ENCODE results near the gene PODXL. TPM values are rescaled to one million over a fixed set of nuclear protein-coding genes. Genes with fewer than 3 reads are reported as not detected.

Gene PODXL
- total RNA-seq, 1 donor from 2014 or later = 18.8 TPM

DNA sequence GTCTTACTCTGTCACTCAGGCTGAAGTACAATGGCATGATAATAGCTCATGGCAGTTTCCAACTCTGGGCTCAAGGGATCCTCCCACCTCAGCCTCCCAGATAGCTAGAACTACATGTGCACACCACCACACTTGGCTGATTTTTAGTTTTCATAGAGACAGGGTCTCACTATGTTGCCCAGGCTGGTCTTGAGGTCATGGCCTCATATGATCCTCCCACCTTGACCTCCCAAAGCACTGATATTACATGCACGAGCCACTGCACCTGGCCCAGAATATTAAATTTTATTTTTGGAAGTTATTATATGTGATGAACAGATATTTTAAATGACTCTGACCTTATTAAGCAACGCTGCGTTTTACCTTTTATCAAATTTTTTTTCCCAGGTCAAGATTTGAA, 94.4 kb downstream of the PODXL start:
- no peaks in the 10 kb centered on the region for H3K4me1 ChIP-seq (ENCODE audit: control insufficient read depth in 3 of 3, insufficient read depth in 3 of 3, low read length in 3 of 3)
- H3K27me3 ChIP-seq (ENCODE audit: control insufficient read depth in 3 of 3, insufficient read depth in 3 of 3, low read length in 3 of 3) = no peaks in the 10 kb centered on the region
- peaks cover 13 to 24% (median 18%) of the 10 kb centered on the region in 3 donors for H3K36me3 ChIP-seq (ENCODE audit: control insufficient read depth in 3 of 3, insufficient read depth in 3 of 3, low read length in 3 of 3)
- no peaks in the 10 kb centered on the region for H3K9me3 ChIP-seq (ENCODE audit: control insufficient read depth in 3 of 3, low read length in 3 of 3)
- H3K9ac ChIP-seq (ENCODE audit: low read depth in 1 of 3, low read length in 3 of 3) = no peak overlapping the region
- H3K27ac ChIP-seq (ENCODE audit: low read depth, low read length) = no peak overlapping the region
- no peak overlapping the region for H3K4me3 ChIP-seq (ENCODE audit: low read length in 3 of 3)

DNA sequence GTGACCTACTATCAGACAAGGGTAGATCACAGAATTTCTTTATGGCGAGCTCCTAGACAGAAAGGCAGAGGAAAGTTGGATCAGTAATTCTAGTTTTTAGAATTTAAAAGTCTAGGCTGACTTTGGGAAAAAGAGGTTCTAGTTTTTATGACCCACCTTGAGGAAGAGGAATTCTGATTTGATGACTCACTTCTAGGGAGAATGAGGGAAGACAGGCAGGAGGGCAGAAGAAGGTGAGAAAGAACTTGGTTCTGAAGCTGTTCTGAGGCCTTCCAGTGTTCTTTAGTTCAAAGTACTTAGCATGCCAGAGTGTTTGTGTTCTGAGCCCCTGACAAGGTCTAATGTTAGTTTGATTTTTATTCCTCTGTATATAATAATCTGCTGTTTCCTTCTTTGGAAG, 97.2 kb downstream of the PODXL start:
- H3K36me3 ChIP-seq (ENCODE audit: control insufficient read depth in 3 of 3, insufficient read depth in 3 of 3, low read length in 3 of 3) = peaks cover 6 to 12% (median 7%) of the 10 kb centered on the region in 3 donors
- no peak overlapping the region for H3K9ac ChIP-seq (ENCODE audit: low read depth in 1 of 3, low read length in 3 of 3)
- no peak overlapping the region for H3K27ac ChIP-seq (ENCODE audit: low read depth, low read length)
- H3K27me3 ChIP-seq (ENCODE audit: control insufficient read depth in 3 of 3, insufficient read depth in 3 of 3, low read length in 3 of 3) = no peaks in the 10 kb centered on the region
- H3K4me1 ChIP-seq (ENCODE audit: control insufficient read depth in 3 of 3, insufficient read depth in 3 of 3, low read length in 3 of 3) = no peaks in the 10 kb centered on the region
- no peak overlapping the region for H3K4me3 ChIP-seq (ENCODE audit: low read length in 3 of 3)
- H3K9me3 ChIP-seq (ENCODE audit: control insufficient read depth in 3 of 3, low read length in 3 of 3) = no peaks in the 10 kb centered on the region

DNA sequence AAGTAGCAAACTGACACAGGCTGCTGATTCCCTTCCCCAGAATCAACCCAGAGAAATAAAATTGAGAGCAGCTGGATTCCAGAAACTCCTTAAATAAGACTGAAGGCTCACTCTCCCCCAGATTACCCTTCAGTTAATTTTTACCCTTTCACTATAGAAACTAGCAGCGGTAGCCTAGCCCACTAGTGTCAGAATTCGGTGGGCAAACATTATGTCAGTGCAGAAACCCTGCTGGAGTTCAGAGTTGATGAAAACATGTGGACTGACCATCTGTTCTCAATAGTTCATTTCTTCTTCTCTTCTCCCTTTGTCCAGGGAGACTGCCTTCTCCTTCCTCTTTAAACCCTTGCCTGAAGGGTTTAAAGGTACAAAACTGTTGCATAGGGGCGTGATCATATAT, 100.1 kb downstream of the PODXL start:
- Histone ChIP-seq H3K36me3 (ENCODE audit: control insufficient read depth in 3 of 3, insufficient read depth in 3 of 3, low read length in 3 of 3) (no peaks in the 10 kb centered on the region), H3K4me1 (ENCODE audit: control insufficient read depth in 3 of 3, insufficient read depth in 3 of 3, low read length in 3 of 3) (no peaks in the 10 kb centered on the region)

DNA sequence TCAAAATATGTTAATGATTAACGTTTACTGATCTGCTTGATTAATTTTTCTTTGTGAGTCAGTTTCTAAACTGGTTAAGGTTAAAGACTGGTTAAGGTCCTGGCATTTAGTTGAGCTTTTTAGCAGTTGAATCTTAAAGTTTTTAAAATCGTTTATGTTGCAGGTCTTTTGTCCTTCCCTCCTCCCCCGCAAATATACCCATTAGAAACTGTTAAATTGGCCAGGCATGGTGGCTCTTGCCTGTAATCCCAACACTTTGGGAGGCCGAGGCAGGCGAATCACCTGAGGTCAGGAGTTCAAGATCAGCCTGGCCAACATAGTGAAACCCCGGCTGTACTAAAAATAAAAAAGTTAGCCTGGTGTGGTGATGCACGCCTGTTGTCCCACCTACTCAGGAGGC, 100.9 kb downstream of the PODXL start:
- H3K4me3 ChIP-seq (ENCODE audit: low read length in 3 of 3) = no peak overlapping the region
- no peaks in the 10 kb centered on the region for H3K36me3 ChIP-seq (ENCODE audit: control insufficient read depth in 3 of 3, insufficient read depth in 3 of 3, low read length in 3 of 3)
- no peaks in the 10 kb centered on the region for H3K27me3 ChIP-seq (ENCODE audit: control insufficient read depth in 3 of 3, insufficient read depth in 3 of 3, low read length in 3 of 3)
- H3K9me3 ChIP-seq (ENCODE audit: control insufficient read depth in 3 of 3, low read length in 3 of 3) = no peaks in the 10 kb centered on the region
- no peak overlapping the region for H3K9ac ChIP-seq (ENCODE audit: low read depth in 1 of 3, low read length in 3 of 3)
- H3K27ac ChIP-seq (ENCODE audit: low read depth, low read length) = no peak overlapping the region
- no peaks in the 10 kb centered on the region for H3K4me1 ChIP-seq (ENCODE audit: control insufficient read depth in 3 of 3, insufficient read depth in 3 of 3, low read length in 3 of 3)

More for the DNA sequence above, 100.1 kb downstream of the PODXL start:
- Histone ChIP-seq H3K9me3 (ENCODE audit: control insufficient read depth in 3 of 3, low read length in 3 of 3) (no peaks in the 10 kb centered on the region), H3K27me3 (ENCODE audit: control insufficient read depth in 3 of 3, insufficient read depth in 3 of 3, low read length in 3 of 3) (no peaks in the 10 kb centered on the region), H3K9ac (ENCODE audit: low read depth in 1 of 3, low read length in 3 of 3) (no peak overlapping the region), H3K27ac (ENCODE audit: low read depth, low read length) (no peak overlapping the region), H3K4me3 (ENCODE audit: low read length in 3 of 3) (no peak overlapping the region)

DNA sequence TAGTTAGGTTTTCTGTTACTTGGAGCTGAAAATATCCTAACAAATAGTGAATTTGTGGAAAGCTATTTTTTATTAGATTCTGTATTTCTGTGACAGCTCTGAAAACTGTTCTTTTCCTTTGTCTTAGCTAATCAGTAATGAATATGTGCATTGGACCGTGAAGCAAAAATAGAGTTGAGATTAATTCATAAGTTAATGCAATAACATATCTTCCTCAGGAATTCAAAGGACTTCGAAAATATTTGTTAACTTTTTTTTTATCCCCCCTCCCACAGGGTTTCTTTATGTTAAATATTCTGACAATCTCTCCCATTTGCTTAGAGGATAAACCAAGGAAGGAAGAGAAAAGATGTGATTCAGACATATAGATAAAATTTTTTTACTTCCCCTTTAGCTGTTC, 101.4 kb downstream of the PODXL start:
- no peak overlapping the region for H3K4me3 ChIP-seq (ENCODE audit: low read length in 3 of 3)
- H3K27ac ChIP-seq (ENCODE audit: low read depth, low read length) = no peak overlapping the region
- H3K9ac ChIP-seq (ENCODE audit: low read depth in 1 of 3, low read length in 3 of 3) = no peak overlapping the region
- H3K27me3 ChIP-seq (ENCODE audit: control insufficient read depth in 3 of 3, insufficient read depth in 3 of 3, low read length in 3 of 3) = no peaks in the 10 kb centered on the region
- H3K4me1 ChIP-seq (ENCODE audit: control insufficient read depth in 3 of 3, insufficient read depth in 3 of 3, low read length in 3 of 3) = no peaks in the 10 kb centered on the region
- H3K36me3 ChIP-seq (ENCODE audit: control insufficient read depth in 3 of 3, insufficient read depth in 3 of 3, low read length in 3 of 3) = peaks cover 0 to 1% (median 0%) of the 10 kb centered on the region in 3 donors
- H3K9me3 ChIP-seq (ENCODE audit: control insufficient read depth in 3 of 3, low read length in 3 of 3) = no peaks in the 10 kb centered on the region

DNA sequence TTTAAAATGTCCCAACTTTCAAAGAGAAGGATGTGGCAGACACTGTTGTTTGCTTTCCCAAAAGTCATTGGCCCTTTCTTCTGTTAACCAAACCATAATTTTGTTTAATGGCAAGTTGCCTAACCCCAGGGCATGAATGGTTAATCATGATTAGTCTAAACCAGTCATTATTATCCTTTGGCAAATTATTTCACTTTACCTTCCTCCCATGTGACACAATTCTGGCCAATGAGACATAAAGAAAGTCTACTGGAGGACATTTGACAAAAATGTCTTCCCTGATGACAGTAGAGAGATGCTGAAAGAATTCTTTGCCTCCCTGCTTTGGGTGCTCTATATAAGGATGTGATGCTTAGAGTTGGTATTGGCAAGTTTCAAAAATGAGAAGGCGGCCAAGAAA, 101.9 kb downstream of the PODXL start:
- peaks cover 0 to 5% (median 0%) of the 10 kb centered on the region in 3 donors for H3K36me3 ChIP-seq (ENCODE audit: control insufficient read depth in 3 of 3, insufficient read depth in 3 of 3, low read length in 3 of 3)

More for the DNA sequence above, 101.9 kb downstream of the PODXL start:
- no peak overlapping the region for H3K27ac ChIP-seq (ENCODE audit: low read depth, low read length)
- no peaks in the 10 kb centered on the region for H3K27me3 ChIP-seq (ENCODE audit: control insufficient read depth in 3 of 3, insufficient read depth in 3 of 3, low read length in 3 of 3)
- no peaks in the 10 kb centered on the region for H3K9me3 ChIP-seq (ENCODE audit: control insufficient read depth in 3 of 3, low read length in 3 of 3)
- no peak overlapping the region for H3K9ac ChIP-seq (ENCODE audit: low read depth in 1 of 3, low read length in 3 of 3)
- no peak overlapping the region for H3K4me3 ChIP-seq (ENCODE audit: low read length in 3 of 3)
- no peaks in the 10 kb centered on the region for H3K4me1 ChIP-seq (ENCODE audit: control insufficient read depth in 3 of 3, insufficient read depth in 3 of 3, low read length in 3 of 3)

Other genes with a start within 250 kb of the PODXL start
- gene MKLN1, start 228.8 kb downstream of the PODXL start, total RNA-seq = 32.9 TPM

Data from skeletal muscle tissue (tissue), 4 donors.